Sigmoid colon (tissue), 4 donors: ENCODE measurements around the gene CWC15.

Experiments
- POLR2AphosphoS5 ChIP-seq, 4 donors: sonication (generic); formaldehyde crosslinking; IDR thresholded peaks; one replicate each; pipeline ENCODE4 v1.6.1; 2017; ENCODE audit warnings: antibody characterized with exemption in 4 of 4
- TF ChIP-seq, protein P1 (sequence below), 4 experiments: fragments of 450-650 bp in 3 of 4; fragments of 200-600 bp in 1 of 4; IDR thresholded peaks; one replicate each; pipeline ENCODE4 v1.5.1; 2016 to 2019; ENCODE audit warnings: antibody characterized with exemption in 4 of 4, mild to moderate bottlenecking in 3 of 4, moderate library complexity in 2 of 4

DNA sequence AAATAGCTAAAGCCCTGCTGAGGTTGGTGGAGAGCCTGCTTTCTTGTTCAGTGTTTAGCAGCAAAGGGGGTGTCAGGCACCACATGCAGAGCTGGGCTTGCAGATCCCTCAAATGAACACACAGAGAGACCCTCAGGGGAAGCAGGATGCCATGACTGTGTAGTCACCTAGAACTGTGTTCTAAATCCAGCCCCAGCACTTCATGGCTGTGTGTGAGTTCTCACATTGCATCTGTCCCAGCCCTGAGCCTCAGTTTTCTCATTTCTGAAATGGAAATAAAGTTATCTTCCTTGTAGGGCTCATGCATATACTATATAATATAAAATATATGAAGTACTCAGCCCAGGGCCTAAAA is 47.1 kb downstream of the CWC15 start:
- TF ChIP-seq, protein P1, sequence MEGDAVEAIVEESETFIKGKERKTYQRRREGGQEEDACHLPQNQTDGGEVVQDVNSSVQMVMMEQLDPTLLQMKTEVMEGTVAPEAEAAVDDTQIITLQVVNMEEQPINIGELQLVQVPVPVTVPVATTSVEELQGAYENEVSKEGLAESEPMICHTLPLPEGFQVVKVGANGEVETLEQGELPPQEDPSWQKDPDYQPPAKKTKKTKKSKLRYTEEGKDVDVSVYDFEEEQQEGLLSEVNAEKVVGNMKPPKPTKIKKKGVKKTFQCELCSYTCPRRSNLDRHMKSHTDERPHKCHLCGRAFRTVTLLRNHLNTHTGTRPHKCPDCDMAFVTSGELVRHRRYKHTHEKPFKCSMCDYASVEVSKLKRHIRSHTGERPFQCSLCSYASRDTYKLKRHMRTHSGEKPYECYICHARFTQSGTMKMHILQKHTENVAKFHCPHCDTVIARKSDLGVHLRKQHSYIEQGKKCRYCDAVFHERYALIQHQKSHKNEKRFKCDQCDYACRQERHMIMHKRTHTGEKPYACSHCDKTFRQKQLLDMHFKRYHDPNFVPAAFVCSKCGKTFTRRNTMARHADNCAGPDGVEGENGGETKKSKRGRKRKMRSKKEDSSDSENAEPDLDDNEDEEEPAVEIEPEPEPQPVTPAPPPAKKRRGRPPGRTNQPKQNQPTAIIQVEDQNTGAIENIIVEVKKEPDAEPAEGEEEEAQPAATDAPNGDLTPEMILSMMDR (IDR thresholded peaks at IDR 0.05): no peak
- no peak for TF ChIP-seq POLR2AphosphoS5 (IDR thresholded peaks at IDR 0.05)
